ENCODE results near the gene CORO1C. TPM values are rescaled to one million over a fixed set of nuclear protein-coding genes. Genes with fewer than 3 reads are reported as not detected.

Gene CORO1C
- total RNA-seq, 1 donor from 2014 or later: 68.3 TPM

DNA sequence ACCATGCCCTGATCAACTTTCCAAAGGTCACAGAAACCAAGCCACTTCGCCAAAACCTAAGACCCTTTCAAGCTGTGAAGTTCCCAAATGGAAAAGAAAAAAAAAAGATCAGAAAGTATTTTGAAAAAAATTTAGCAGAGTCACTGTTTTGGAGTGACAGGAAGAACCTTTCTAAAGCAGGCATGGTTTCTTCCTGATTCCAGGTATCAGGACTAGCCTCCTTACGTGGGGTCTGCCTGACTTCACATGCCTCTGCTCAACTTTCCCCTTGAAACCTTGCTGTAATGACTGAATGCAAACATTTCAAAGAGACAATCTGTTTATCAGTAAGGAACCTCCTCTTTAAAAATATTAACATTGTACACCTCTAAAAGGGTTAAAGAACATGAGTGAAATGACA is 9.5 kb downstream of the CORO1C start:
- intact Hi-C loops (cut with micrococcal nuclease): no loop called here
- POLR2A ChIA-PET: interaction anchor here (0.7 kb wide), 1 partner anchor 29 kb away, joined by 4 read pairs; no protein-coding TSS in a partner anchor
- no peak for DNase-seq
- Mint-ChIP-seq H3K4me1 (peaks cover 50% of the 10 kb centered on the region), H3K27me3 (no peaks in the 10 kb centered on the region), H3K4me3 (no peak overlapping the region), H3K27ac (no peak overlapping the region), H3K36me3 (ENCODE audit: low read depth) (peaks cover 6% of the 10 kb centered on the region), H3K9me3 (no peaks in the 10 kb centered on the region)
- ATAC-seq (ENCODE audit: low read depth): no peak
- no peak for TF ChIP-seq CTCF (IDR thresholded peaks at IDR 0.05)
- CTCF ChIA-PET: no interaction called here

DNA sequence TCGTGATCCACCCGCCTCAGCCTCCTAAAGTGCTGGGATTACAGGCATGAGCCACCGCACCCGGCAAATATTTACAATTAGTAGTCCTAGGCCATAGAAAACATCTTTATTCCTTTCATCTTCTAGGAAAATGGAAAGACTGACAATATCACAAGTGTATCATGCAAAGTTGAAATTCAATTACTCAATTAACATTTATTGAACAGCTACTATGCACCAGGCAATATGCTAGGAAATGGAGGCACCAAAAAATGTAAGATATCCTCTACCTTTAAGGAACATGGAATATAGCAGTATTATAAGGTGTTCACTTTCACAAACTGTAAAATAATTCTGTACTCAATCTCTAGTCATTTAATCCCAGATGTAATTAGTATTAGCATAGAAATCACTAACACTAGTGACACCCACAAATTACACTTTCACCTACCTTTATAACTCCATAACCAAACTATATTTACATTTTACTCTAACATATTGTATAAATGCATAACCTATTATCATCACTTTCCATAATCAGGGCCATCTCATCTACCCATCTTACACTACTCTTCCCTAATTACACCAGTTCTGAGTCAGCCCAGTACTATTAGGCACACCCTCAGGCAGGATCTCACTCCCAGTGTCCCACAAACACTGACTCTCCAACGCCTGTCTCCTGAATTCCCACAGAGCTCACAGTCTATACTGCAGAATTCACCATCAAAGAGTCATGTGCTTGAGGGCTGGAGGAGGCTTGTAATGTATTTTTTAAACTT is 10.4 kb downstream of the CORO1C start:
- ChIA-PET CTCF (no interaction called here), POLR2A (interaction anchor here (0.6 kb wide), 2 partner anchors 37 to 61 kb away, joined by 6 to 12 read pairs; no protein-coding TSS in a partner anchor)
- intact Hi-C loops (cut with micrococcal nuclease): no loop called here
- Mint-ChIP-seq H3K27ac (no peak overlapping the region), H3K27me3 (no peaks in the 10 kb centered on the region), H3K36me3 (ENCODE audit: low read depth) (peaks cover 11% of the 10 kb centered on the region), H3K4me3 (no peak overlapping the region), H3K9me3 (no peaks in the 10 kb centered on the region), H3K4me1 (peaks cover 54% of the 10 kb centered on the region)
- DNase-seq (no peak), ATAC-seq (ENCODE audit: low read depth) (no peak)
- no peak for TF ChIP-seq CTCF (IDR thresholded peaks at IDR 0.05)

GRCh38 chr12:108717243-108717642 is 14.1 kb downstream of the CORO1C start:
- POLR2A ChIA-PET: interaction anchor here (1.1 kb wide), 1 partner anchor 12 kb away, joined by 3 read pairs; no protein-coding TSS in a partner anchor
- Mint-ChIP-seq H3K4me1 (peaks cover 56% of the 10 kb centered on the region), H3K36me3 (ENCODE audit: low read depth) (peaks cover 11% of the 10 kb centered on the region), H3K27me3 (no peaks in the 10 kb centered on the region), H3K27ac (no peak overlapping the region), H3K9me3 (no peaks in the 10 kb centered on the region), H3K4me3 (no peak overlapping the region)
- intact Hi-C loops (cut with micrococcal nuclease): no loop called here
- DNase-seq (no peak), ATAC-seq (ENCODE audit: low read depth) (no peak)
- CTCF ChIA-PET: no interaction called here
- no peak for TF ChIP-seq CTCF (IDR thresholded peaks at IDR 0.05)

DNA sequence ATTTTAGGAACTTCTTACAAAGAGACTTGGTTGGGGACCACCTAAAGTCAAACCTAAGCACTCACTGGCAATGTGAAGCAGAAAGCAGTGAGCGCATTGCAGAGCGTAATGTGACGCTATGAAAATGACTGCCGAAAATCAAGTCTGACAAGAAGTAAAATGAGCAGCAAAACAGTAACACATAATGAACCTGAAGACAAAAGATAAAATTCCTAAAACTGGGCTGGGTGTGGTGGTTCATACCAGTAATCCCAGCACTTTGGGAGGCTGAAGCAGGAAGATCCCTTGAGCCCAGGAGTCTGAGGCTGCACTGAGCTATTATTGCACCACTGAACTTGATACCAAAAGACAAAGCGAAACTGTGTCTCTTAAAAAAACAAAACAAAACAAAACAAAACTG is 16.5 kb downstream of the CORO1C start:
- ATAC-seq (ENCODE audit: low read depth) (no peak), DNase-seq (no peak)
- intact Hi-C loops (cut with micrococcal nuclease): loop anchor here (1.0 to 5.0 kb wide), 3 partner anchors 9 to 48 kb away; no protein-coding TSS in a partner anchor
- peaks cover 11% of the 10 kb centered on the region for H3K36me3 Mint-ChIP-seq (ENCODE audit: low read depth)
- H3K27ac Mint-ChIP-seq: peak overlapping the region; percentile 36
- no peak overlapping the region for H3K4me3 Mint-ChIP-seq
- no peak for TF ChIP-seq CTCF (IDR thresholded peaks at IDR 0.05)
- POLR2A ChIA-PET: interaction anchor here (0.6 to 3.4 kb wide), 4 partner anchors 11 to 148 kb away, joined by 3 to 12 read pairs (median 4); no protein-coding TSS in a partner anchor
- CTCF ChIA-PET: no interaction called here
- no peaks in the 10 kb centered on the region for H3K9me3 Mint-ChIP-seq
- H3K4me1 Mint-ChIP-seq: peaks cover 59% of the 10 kb centered on the region
- no peaks in the 10 kb centered on the region for H3K27me3 Mint-ChIP-seq

- Mint-ChIP-seq H3K4me3 (no peak overlapping the region), H3K9me3 (no peaks in the 10 kb centered on the region), H3K36me3 (ENCODE audit: low read depth) (peaks cover 13% of the 10 kb centered on the region), H3K27me3 (no peaks in the 10 kb centered on the region), H3K27ac (no peak overlapping the region), H3K4me1 (peaks cover 56% of the 10 kb centered on the region)
- intact Hi-C loops (cut with micrococcal nuclease): loop anchor here (5.0 kb wide), 1 partner anchor 46 kb away; no protein-coding TSS in a partner anchor
- TF ChIP-seq CTCF (IDR thresholded peaks at IDR 0.05): no peak
- ATAC-seq (ENCODE audit: low read depth) (no peak), DNase-seq (no peak)
- CTCF ChIA-PET: no interaction called here
- POLR2A ChIA-PET: interaction anchor here (0.9 to 3.4 kb wide), 4 partner anchors 17 to 124 kb away, joined by 3 to 12 read pairs (median 4); partner anchors contain the start of gene CORO1C
Measured at GRCh38 chr12:108713471-108713870, 17.8 kb downstream of the CORO1C start.
